HG03571 (cell line): ENCODE results near the gene AKAP6.

ENCODE experiments used
- ATAC-seq: cut with Tn5 transposase; IDR thresholded peaks from one replicate; pipeline ENCODE4 v1.9.1; 2021; ENCODE audit not compliant: unreplicated experiment

AKAP6 gene

GRCh38 chr14:32331206-32331605, 2.1 kb downstream of the AKAP6 start:
- no peak for ATAC-seq

GRCh38 chr14:32332415-32333316, 3.6 kb downstream of the AKAP6 start:
- ATAC-seq: no peak

GRCh38 chr14:32336702-32337101, 7.6 kb downstream of the AKAP6 start:
- ATAC-seq: no peak

GRCh38 chr14:32337759-32338158, 8.7 kb downstream of the AKAP6 start:
- ATAC-seq: no peak

GRCh38 chr14:32339188-32339587, 10.1 kb downstream of the AKAP6 start:
- ATAC-seq: no peak

GRCh38 chr14:32341947-32342846, 13.1 kb downstream of the AKAP6 start:
- ATAC-seq: no peak

GRCh38 chr14:32342847-32343194, 13.7 kb downstream of the AKAP6 start:
- ATAC-seq: no peak

- no peak for ATAC-seq
These were observed 14.9 kb downstream of the AKAP6 start for GRCh38 chr14:32343926-32344430.

GRCh38 chr14:32345311-32345791, 16.3 kb downstream of the AKAP6 start:
- no peak for ATAC-seq

- no peak for ATAC-seq
These were observed 20.2 kb downstream of the AKAP6 start for GRCh38 chr14:32349322-32349721.

GRCh38 chr14:32350020-32350419, 20.9 kb downstream of the AKAP6 start:
- peak; percentile 89 for ATAC-seq

GRCh38 chr14:32352631-32353030, 23.5 kb downstream of the AKAP6 start:
- no peak for ATAC-seq

GRCh38 chr14:32354716-32355115, 25.6 kb downstream of the AKAP6 start:
- ATAC-seq: no peak

GRCh38 chr14:32358781-32359180, 29.7 kb downstream of the AKAP6 start:
- no peak for ATAC-seq

- no peak for ATAC-seq
These were observed 32.6 kb downstream of the AKAP6 start for GRCh38 chr14:32361674-32362073.

GRCh38 chr14:32363761-32364160, 34.7 kb downstream of the AKAP6 start:
- ATAC-seq: no peak

- no peak for ATAC-seq
These were observed 35.8 kb downstream of the AKAP6 start for GRCh38 chr14:32364941-32365340.

- ATAC-seq: no peak
These were observed 37.3 kb downstream of the AKAP6 start for GRCh38 chr14:32366256-32366879.

- no peak for ATAC-seq
These were observed 37.9 kb downstream of the AKAP6 start for GRCh38 chr14:32366986-32367385.

GRCh38 chr14:32367516-32367915, 38.4 kb downstream of the AKAP6 start:
- ATAC-seq: no peak

GRCh38 chr14:32368107-32368506, 39.0 kb downstream of the AKAP6 start:
- ATAC-seq: no peak
